HuH-7.5 (cell line): Measurements from ENCODE around the gene WIPF2.
"Not testable (repeated sequence)": the region's sequence is repeated elsewhere in the genome, so short reads cannot be mapped to it uniquely, and the experiment has no call there.

Source experiments
- DNase-seq: peaks from one replicate; pipeline ENCODE4 v3.0.0; 2011; ENCODE audit warnings: low spot score

Gene WIPF2

GRCh38 chr17:40192961-40193360 is 26.1 kb upstream of the WIPF2 start:
- no peak for DNase-seq

- no peak for DNase-seq
Measured at GRCh38 chr17:40194821-40195220, 24.3 kb upstream of the WIPF2 start.

GRCh38 chr17:40197550-40197949 is 21.6 kb upstream of the WIPF2 start:
- no peak for DNase-seq

GRCh38 chr17:40197965-40198456 is 21.1 kb upstream of the WIPF2 start:
- not testable (repeated sequence) for DNase-seq

DNA sequence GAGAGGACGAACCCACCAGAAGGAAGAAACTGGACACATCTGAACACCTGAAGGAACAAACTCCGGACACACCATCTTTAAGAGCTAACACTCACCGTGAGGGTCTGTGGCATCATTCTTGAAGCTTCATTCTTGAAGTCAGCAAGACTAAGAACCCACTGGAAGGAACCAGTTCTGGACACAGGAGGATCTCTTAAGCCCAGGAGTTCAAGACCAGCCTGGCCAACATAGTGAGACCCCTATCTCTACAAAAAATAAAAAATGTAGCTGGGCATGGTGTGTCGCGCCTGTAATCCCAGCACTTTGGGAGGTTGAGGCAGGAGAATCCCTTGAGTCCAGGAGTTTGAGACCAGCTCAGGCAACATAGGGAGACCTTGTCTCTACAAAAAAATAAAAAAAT is 20.5 kb upstream of the WIPF2 start:
- DNase-seq: no peak

DNA sequence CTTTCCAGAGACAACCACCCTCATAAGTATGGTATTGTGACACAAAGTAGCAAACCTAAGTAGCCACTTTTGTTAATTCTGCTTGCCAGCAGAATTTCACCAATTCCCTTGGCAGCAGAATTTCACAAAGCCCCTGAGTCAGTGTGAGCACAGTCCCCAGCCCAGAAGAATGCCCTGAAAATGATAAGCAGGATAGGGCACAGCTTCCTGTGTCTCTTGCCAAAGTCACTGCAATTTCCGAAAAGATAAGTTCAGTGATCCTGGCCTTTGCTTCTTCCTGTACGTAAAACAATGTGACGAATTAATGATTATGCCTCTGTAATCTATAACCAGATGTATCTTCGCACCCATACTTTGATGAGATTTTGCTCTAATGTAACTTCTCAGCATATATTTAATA is 16.0 kb upstream of the WIPF2 start:
- no peak for DNase-seq

GRCh38 chr17:40206193-40206592 is 12.9 kb upstream of the WIPF2 start:
- DNase-seq: not testable (repeated sequence)

DNA sequence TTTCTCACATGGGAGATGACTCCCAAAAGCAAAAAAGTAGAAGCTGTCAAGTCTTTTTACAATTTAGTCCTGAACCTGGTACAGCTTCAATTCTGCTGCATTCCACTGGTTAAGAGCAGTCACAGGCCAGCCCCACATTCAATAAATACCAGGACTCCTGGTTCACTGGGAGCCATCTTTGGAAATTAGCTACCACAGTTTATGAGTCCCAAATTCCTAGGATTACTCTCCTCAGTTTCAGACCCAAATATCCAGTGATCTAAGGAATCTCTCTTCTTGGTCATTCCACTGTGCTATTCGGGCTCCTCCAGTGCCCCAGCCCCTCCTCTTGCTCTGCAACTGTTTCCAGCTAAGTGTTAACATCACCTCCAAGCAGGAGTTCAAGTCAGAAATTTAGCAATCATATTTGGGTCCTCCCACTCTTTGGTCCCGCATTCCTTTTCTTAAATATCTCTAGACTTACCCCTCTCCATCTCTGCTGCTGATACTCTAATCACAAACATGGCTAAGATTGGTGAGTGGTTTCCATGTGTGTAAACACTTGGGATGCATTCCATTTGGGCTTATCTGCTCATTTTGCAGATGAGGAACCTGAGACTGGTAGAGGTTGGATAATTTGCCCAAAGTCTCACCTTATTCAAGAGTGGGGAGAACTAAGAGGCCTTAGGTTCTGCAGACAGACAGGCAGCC is 9.6 kb upstream of the WIPF2 start:
- no peak for DNase-seq

DNA sequence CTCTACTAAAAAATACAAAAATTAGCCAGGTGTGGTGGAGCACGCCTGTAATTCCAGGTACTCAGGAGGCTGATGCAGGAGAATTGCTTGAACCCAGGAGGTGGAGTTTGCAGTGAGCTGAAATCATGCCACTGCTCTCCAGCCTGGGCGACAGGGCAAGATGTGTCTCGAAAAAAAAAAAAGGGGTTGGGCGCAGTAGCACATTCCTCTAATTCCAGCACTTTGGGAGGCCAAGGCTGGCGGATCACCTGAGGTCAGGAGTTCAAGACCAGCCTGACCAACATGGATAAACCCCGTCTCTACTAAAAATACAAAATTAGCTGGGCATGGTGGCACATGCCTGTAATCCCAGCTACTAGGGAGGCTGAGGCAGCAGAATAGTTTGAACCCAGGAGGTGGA is 5.2 kb upstream of the WIPF2 start:
- not testable (repeated sequence) for DNase-seq

- no peak for DNase-seq
Measured at GRCh38 chr17:40218006-40218739, 931 bp upstream of the WIPF2 start.

DNA sequence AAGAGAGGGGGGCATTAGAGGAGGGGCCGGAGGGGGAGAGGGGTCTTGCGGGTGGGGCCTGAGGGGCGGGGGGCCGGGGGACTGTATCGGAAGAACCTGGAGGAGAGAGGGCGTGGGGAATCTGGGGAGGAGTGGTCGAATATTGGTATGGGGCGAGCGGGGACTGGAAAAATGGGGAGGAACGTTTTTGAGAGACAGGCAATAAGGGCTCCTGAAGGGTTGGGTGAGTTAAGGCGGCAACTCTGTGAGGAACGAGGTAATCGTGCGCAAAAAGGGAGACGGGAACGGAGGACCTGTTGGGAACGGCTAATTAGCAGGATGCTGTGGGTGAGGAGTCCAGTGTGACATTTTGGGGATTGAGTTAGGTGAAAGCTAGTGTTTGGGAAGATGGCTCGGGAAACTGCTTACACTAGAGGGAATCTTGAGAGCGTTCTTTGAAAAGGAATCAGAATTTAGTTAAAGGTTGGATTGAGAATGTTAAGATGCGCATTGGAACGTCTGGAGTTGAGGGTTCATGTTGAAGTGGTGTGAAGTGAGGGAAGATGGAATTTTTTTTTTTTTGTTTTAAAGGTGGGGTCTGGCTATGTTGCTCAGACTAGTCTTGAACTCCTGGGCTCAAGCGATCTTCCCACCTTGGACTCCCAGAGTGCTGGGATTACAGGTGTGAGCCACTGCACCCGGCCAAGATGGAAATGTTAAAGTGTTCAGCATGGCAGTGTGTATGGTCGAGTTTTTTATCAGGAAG is 662 bp downstream of the WIPF2 start:
- peak; percentile 47 for DNase-seq

GRCh38 chr17:40224718-40225550 is 5.8 kb downstream of the WIPF2 start:
- DNase-seq: no peak

GRCh38 chr17:40229146-40229545 is 10.0 kb downstream of the WIPF2 start:
- DNase-seq: not testable (repeated sequence)

GRCh38 chr17:40230670-40231069 is 11.6 kb downstream of the WIPF2 start:
- no peak for DNase-seq

- not testable (repeated sequence) for DNase-seq
Measured at GRCh38 chr17:40231928-40232327, 12.8 kb downstream of the WIPF2 start.

DNA sequence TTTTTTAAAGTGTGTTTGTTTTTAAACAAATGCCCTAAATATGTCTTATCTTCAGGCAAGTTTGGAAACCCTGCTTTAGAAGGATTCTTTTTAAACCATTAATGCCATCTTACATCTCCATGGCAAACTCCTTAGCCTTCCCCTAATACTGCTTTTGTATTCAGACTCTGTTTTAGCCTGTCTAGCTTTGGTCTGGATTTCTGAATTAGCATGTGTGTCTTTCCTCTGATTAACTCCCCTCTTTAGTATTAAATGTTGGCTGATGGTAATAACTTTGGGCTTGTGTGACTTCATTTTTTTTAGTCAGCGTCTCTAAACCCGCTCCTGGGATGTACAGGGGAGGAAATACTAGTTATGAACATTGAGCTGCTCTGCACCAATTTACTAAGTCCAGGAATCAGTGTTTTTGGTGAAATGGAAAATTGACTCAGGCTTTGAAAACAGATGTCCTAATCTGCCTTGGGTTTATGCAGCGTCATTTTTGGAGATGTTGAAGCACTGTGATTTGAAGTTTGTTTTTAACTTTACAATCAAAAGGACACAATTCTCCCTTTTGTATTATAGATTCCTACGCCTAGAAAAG is 22.2 kb downstream of the WIPF2 start:
- DNase-seq: no peak

DNA sequence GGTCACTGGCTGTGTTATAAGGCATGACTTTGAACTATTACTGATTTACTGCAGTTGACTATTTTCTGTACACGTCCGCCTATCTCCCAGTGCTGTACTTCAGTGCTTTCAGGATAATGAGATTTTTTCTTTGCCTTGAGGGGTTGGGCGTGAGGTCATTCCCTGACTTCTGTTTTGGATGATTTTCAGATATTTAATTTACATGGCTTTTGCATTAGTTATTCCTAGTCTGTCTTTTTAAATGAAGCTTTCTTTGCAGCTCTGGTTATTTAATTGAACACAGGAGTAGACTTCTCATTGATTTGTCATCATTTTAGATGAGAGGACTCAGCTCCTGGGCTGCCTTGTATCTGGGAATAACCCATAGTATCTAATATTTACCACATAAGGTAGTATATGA is 23.7 kb downstream of the WIPF2 start:
- no peak for DNase-seq

DNA sequence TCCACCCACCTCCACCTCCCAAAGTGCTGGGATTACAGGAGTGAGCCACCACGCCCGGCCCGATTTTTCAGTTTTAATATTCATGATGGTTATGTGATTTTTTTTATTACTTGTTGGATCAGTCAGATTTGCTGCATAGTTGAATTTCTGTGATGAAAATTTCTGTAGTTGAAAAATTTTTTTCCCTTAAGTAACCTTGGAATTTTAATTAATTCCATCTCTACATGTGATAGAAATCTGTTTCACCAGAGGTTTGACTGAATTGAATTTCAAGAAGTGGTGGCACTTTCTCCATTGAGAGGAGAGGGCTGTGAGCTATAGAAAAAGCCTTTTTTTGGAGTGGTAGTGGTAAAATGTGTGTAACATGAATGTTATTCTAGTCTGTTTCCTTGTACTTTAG is 24.7 kb downstream of the WIPF2 start:
- no peak for DNase-seq

- no peak for DNase-seq
Measured at GRCh38 chr17:40244255-40244654, 25.2 kb downstream of the WIPF2 start.

DNA sequence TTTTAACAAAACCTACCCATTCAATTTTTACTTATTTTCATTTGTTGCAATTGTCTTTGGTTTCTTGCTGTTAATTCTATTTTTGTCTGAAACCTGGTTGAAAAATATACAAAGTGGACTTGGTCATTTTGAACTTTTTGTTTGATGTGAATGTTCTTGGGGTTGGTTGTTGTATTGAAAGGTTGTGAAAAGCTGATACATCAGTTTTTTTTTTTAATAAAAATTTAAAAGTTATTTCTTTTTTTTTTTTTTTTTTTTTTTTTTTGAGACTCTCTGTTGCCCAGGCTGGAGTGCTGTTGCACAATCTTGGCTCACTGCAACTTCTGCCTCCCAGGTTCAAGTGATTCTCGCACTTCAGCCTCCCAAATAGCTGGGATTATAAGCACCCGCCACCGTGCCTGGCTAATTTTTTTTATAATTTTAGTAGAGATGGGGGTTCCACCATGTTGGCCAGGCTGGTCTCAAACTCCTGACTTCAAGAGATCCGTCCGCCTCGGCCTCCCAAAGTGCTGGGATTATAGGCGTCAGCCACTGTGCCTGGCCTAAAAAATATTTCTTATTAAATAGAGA is 28.9 kb downstream of the WIPF2 start:
- no peak for DNase-seq

- no peak for DNase-seq
Measured at GRCh38 chr17:40248507-40248906, 29.4 kb downstream of the WIPF2 start.
